Kidney capillary endothelial cell (primary cell): ENCODE measurements around the gene PAK4.
"Not testable (repeated sequence)": the region's sequence is repeated elsewhere in the genome, so short reads cannot be mapped to it uniquely, and the experiment has no call there.

Experiments used
- DNase-seq: peaks from one replicate; pipeline ENCODE4 v3.0.0-alpha.2; 2018; ENCODE audit warnings: low spot score

PAK4 gene

DNA sequence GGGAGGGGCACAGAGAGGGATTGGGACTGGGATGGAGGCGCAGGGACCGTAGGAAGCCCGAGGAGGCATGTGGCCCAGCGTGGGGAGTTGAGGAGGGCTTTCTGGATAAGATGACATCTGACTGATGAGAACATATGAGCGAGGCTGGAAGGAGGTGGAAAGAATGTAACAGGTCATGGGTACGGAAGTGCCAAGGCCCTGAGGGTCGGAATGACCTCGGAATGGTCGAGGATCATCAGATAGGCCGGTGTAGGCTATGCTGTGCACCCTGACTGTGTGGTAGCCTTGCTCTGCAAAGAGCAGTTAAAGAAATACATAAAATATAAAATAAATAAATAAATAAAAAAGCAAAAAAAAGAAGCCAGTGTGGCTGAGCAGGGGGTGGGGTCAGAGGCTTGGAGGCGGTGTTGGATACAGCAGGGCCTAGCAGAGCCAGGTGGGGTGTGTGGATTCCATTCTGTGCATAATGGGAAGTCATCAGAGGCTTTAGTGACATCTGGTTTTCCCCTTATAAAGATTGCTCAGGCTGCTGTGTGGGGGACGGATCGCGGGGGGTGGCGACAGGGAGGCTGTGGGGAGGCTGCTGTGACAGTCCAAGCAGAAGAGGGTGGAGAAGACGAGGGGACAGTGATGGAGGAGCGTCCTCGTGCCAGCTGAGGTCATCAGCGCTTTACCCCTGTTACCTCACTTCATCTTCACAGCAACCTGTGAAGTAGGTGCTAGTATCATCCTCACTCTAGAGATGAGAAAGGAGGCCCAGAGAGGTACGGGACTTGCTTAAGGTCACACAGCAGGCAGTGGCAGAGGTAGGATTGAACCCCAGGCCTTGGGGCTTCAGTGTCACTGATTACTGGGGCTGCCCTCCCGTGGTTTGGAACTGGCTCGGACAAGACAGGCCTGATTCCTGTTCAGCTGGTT, 5.0 kb downstream of the PAK4 start:
- DNase-seq, result no peak

DNA sequence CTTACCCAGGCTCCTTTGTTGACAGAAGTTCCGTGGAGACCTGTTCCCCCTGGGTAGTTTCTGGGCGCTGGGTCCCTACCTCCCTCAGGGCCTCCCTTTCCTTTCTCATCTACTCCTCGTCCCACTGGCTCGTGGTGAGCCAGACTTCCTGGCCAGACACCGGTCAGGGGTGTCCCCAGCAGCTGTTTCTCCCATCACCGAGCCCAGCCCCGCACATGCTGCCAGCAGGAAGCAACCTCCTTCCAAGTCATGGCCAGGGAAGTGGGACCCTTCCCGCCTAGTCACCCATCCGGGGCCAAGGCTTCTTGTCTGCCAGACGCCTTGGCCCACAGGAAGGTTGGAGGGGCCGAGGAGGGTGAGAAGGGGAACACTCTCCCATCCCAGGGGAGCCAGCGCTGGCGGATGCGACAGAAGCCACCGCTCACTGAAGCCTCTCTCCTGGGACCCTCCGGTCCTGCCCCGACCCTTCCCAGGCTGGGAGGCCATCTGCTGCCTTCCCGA, 5.7 kb downstream of the PAK4 start:
- peak; percentile 83 for DNase-seq

DNA sequence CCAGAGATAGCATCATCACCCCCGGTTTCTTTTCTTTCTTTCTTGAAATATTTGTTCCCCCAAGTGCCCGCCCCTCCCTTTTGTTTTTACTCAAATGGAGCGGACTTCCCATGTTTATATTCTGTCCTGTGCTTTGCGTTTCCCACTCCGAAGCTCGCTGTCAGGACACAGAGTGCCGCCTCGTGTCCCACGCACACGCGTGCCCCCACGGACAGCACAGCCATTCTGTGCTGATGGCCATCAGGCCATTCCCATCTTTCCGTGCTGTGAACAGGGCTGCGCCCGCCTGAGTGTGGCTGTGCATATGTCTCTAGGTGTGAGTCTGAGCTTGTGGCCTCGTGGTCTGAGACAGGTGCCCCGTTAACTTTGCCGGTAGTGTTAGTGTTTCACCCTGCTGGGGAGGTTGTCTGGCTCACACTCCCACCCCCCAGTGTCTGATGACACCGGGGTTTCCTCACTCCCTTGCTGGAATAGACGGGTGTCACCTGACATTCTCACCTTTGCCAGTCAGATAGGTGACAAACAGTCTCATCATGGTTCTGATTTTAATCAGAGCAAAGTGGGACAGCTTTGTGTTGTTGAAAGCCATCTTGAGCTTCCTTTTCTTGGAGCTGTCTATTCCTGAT, 6.9 kb downstream of the PAK4 start:
- no peak for DNase-seq

DNA sequence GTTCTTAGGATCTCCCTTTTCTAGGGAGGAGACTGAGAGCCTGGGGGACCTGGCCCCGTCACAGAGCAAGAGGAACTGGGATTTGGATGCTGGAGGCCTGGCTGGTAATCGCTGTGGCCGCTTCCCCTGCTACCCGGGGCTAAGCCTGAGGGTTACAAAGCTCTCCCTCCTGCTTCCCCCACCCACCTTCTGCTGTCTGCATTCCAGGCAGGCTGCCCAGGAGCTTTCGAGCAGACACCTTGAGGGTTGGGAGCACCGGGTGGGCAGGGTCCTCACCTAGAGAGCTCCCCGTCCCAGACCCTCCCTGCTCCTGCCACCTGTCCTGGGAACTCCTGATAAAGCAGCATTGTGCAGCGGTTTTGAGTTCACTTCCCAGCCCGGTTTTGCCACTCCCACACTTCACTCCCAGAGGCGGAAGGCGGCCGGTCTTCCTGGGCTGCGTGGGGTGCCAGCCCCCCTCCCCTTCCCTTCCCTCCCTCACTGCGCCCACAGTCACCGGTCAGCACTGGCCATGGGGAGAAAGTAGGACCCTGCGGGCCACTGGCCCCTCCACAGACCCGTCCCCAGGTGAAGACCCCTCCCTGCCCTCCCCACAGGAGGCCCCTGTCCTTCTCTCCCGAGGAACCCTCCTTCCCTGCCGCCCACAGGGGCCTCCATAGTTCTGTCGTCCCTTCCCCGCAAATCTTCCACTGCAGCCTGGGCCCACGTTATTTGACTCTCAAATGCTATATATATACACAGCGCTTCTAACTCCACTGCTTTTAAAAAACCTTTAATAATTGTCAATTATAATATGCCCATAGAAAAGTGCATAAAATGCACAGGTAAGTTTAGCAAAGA, 8.1 kb downstream of the PAK4 start:
- no peak for DNase-seq

DNA sequence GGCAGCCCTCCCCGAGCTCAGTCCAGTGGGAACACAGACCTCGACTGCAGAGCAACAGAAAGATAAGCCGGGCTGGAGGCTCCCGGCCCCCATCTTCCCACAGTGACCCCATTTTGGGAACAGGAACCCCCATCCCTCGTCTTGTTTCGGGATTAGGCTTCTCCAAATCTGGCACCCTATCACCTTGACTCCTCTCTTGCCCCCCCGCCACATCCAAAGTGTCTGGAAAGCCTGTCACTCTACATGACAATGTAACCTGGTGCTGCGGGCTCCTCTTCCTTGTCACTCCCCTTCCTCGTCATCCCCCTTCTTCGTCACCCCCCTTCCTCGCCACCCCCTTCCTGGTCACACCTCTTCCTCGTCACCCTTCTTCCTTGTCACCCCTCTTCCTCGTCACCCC, 10.1 kb downstream of the PAK4 start:
- no peak for DNase-seq

DNA sequence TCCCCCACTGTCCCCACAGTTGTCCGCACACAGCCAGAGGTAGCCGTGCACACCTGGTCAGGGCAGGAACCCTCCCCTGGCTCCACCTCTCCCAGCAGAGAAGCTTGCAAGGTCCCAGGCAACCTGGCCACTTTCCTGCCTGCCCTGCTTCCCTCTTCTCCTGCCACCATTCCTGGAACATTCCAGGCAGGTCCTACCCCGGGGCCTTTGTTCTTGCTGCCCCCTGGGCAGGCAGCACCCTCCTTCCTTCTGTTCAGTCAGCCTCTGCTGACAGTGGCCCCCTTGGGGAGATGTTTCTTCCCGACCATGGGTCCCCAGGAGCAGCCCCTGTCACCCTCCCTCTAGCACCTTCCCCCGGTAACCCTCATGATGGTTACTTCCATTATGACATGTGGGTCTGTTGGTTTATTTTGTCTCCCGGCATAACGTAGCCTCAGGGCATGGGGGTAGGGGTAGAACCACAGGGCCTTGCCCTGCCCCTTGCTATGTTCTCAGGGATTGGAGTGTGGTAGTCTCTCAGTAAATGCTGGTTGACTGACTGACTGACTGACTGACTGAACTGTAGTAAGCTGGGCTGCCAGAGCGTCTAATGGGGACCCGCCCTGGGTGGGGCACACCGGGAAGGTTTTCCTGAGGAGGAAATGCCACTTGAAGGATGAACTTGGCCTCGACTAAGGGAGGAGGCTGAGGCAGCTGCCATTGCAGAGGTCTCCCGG, 10.8 kb downstream of the PAK4 start:
- no peak for DNase-seq

DNA sequence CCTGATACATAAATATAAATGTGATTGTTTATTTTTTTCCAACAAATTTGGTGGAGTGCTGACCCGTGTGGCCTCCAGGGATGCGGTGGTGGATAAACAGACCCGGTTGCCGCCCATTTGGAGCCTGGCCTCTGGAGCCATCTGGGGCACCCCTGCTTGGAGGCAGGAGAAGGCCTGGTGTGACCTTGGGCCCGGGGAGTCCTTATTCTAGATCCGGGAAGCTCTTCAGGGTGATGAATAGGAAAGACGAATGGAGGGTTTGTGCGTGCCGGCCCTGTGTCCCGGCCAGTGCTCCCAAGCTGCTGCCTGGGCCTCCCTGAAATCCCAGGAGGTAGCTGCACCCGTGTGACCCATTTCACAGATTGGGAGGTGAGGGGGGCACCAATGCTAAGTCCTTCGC, 11.5 kb downstream of the PAK4 start:
- no peak for DNase-seq

DNA sequence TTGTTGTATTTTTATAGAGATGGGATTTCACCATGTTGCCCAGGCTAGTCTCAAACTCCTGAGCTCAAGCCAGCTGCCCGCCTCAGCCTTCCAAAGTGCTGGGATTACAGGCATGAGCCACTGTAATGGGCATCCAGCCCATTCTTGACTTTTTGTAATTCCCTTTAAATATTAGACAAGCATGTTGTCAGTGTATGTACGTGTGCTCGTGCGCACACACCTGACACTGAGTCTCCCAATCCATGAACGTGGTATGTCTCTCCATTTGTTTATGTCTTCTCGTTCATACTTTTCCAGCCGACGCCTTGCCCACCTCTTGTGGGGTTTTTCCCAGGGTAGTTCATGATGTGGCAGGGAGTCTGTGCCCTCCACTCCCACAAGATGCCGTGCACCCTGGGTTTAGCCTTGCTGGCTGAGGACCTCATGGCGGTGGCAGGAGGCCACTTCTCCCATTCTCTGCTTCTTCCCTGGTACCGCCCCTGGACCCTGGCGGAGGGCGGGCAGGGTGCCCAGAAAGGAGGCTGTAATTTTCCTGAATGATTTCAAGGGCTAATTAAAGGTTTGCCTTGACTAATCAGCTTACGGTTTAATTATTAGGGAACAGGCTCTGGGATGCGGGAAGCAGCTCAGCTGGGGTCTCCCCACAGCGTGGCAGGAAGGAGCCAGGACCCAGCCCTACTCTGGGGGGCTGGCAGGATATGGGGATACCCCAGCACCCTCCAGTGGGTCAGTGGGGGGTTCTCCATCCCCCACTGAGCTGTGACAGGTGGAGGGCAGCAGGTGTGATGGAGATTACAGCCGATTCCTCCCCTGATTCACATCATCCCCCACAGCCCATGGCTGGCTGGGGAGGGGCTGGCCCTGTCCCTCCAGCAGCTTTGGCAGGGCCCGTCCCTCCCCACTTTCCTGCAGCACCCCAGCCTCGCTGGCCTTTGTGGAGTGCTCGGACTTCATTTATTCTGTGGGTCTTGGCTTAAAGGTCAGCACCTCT, 12.9 kb downstream of the PAK4 start:
- DNase-seq, result no peak

DNA sequence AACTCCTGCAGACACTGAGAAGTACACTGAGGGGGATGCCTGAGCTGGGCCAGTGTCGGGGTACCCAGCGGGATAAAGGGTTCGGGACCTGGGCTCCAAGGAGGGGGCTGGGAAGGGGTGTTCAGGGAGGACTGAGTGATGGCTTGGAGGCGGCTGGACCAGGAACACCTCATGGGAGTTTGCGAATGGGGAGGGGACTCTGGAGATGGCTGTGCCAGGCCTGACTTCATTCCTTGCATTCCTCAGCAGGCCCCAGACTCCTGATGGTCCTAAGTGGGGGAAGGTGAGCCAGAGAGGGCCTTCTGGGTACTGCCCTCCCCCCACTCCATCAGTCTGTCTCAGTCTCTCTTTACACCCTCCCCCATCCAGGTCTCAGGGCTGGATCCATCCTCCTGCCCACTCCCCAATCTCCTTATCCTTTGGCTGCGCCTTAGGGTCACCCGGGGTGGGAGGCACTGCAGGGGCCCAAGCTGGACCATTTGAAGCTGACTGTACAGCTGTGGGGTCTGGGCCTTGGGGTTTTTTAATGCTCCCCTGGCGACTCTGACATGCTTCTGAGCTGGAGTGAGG, 13.8 kb downstream of the PAK4 start:
- DNase-seq, result no peak

DNA sequence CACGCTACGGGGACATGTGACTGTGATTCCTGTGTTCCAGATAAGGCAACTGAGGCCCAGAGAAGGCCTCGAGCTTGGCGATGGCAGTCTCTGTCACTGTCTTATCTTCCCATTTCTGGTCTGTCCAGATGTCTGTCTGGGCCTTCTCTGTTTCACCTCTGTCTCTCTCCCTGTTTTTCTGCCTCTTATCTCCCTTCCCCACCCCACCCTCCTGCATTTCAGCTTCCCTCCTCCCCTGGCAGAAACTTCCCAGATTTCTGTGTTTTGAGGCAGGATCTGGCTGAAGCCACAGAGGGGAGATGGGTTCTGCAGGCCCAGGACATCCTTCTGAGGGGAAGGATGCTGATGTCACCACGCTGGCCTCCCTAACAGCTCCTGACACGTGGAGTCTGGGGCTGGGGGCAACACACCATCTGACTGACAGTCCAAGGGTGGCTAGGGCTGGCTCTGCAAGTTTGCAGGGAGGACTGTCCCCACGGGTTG, 14.4 kb downstream of the PAK4 start:
- no peak for DNase-seq

DNA sequence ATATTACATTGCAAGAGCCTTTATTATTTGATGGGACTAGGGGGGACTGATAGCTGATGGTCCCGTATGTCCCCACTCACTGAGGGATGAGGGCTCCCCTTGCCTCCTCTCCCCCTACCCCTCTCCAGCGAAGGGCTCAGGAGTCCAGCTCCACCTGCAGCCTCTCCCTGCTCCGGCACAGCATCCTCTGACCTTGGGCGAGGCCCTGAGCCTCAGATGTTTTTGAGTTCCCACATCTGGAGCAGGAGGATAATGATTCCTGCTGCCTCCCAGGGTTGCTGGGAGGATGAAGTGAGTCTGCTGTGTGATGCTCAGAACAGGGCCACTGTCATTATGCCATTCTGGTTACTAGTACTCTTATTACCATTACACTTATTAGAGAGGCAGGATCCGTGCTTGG, 15.0 kb downstream of the PAK4 start:
- DNase-seq, result no peak

DNA sequence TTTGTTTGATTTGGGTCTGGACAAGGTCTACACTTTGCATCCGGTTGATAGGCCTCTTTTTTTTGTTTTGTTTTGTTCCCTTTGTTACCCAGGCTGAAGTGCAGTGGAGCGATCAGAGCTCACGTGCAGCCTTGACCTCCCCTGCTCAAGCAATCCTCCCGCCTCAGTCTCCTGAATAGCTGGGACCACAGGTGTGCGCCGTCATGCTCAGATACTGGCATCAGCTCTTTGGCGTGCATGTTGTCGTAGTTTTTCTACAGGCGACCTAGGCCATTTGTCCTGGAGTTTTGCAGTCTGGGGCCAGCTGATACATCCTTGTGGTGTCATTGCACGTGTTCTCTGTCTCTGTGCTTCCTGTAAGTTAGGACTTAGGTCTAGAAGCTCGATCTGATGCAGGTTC, 16.3 kb downstream of the PAK4 start:
- no peak for DNase-seq

DNA sequence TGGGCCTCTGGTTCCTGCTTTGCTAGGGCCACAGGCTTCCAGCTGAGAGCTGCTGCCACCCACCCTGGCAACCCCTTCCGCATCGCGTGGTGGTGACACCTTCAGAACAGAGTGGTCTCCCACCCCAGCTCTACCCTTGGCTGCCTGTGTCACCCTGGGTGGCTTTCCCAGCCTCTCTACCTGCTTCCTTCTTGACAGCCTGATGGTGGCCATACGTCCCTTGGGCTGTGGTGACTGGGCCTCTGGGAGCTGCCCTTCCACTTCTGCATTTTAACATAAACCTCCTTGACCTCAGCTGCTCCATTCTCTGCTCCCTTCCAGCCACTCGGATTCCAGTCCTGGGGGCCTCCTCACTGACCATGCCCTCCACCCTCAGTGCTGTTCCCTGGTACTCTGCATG, 17.0 kb downstream of the PAK4 start:
- no peak for DNase-seq

DNA sequence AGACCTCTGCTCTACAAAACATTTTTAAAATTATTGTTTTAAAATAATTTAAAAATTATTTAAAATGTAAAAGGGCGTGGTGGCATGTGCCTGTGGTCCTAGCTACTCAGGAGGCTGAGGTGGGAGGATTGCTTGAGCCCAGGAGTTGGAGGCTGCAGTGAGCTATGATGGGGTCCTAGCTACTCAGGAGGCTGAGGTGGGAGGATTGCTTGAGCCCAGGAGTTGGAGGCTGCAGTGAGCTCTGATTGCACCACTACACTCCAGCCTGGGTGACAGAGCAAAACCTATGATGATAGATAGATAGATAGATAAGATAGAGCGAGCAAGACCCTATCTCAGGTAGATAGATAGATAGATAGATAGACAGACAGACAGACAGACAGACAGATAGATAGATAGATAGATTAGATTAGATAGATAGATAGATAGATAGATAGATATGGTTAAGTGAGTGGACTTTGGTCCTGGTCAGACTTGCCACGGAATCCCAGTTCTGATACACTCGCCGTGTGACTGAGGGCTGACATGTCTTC, 18.2 kb downstream of the PAK4 start:
- DNase-seq, result not testable (repeated sequence)

DNA sequence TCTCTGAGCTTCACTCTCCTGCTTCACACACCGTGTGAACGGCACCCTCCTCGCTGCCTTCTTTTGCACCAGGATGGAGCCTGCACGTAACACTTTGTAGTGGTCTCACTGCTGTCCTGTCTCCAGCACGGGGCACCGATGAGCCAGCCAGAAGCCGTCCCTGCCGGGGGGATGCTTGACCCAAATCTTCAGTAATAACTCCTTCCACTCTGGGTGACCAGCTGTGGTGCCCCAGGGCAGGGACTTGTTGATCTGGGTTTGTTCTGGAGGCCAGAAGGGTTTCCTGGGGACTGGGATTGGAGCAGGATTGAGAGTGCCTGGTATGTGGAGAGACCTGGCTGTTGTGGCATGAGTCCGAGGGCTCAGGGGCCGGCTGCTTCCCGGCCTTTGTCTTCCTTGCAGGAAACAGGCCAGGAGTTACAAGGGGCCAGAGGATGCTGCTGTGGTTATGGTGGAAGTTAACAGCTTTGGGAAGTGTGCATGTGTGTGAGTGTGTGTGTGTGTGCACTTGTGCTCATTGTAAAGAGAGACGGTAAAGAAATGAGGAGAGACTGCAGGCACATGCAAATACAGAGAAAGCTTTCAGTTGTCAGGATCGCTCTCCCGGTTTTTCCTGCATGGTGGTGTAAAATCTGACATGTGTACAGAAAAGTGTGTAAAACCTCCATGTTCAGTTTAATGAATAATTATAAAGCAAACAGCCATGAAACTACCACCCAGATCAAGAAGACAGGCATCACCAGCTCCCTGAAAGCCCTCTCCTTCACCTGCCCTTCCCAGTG, 18.9 kb downstream of the PAK4 start:
- DNase-seq, result peak; percentile 89

DNA sequence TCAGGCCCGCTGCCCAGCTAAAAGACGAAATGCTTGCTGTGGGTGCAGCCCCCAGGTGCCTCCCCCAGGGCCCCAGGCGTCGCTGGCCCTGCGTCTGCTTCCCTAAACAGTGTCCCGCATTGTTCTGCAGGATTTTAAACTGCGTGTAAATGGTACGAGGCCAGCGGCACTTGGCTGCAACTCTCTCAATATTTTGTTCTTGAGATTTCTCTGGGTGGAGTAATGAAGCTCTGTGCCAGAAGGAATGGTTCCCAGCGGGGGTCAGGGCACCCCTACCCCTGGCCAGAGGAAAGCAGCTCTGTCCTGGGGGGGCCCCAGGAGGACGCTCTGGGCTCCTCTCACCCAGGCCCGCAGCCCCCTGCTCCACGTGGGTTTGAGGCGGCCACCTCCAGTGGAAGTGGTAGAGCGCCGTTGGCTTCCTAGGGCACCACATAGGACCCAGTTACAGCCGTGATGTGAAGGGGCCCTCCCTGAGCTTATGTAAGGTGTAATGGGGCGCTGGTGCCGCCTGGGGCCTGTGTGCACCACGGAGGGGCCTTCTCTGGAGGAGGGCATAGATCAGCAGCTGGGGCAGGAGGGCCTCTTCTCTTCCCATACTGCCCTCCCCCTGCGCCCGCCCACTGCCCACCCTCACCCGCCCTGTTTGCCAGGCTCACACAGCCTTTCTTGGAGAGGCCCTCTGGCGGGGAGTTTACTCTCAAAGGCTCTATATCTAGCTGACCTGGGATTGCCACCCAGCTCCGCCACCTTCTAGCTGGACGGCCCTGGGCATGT, 19.8 kb downstream of the PAK4 start:
- no peak for DNase-seq

DNA sequence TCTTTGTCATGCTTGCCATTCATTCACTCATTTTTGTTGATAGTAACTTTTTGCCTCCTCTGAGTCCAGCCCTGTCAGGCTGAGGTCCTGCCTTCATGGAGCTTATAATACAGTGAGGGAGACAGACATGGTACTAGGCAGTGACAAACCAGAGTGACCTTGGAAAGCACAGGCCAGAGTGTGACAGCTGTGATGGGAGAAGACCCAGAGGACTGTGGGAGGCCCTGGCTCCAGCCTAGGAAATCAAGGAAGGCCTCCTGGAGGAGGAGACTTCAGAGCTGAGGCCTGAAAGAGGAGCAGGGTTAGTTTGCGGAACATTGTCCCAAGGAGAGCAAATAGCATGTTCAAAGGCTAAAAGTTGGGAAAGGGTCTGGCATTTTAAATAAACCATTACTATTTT, 20.5 kb downstream of the PAK4 start:
- no peak for DNase-seq
